ENCODE results near the gene AMELX. TPM values are rescaled to one million over a fixed set of nuclear protein-coding genes. Genes with fewer than 3 reads are reported as not detected.

Gene AMELX
- total RNA-seq, 1 donor from 2014 or later, result not detected

DNA sequence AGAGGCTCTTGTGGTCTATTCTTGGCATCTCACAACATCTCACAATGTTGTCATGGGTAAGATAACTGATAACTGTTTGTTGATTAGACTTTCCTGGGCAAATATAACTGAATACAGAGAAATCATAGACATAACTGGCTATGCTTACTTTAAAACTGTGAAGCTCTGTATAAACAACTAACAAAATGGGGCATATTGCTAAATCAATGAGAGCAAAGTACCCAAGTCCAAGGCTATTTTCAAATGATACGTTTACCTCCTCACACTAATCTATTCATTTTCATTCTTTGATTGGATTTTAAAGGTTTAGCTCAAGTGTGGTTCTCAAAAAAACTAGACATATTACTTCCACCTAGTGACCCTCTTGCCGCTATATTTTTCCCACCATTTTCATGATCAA is 38.6 kb downstream of the AMELX start:
- intact Hi-C loops (cut with DNase I), result no loop called here
- Histone ChIP-seq H3K9me3 (no peaks in the 10 kb centered on the region), H3K4me3 (no peak overlapping the region), H3K27ac (no peak overlapping the region), H3K4me1 (no peaks in the 10 kb centered on the region), H3K36me3 (no peaks in the 10 kb centered on the region), H3K27me3 (no peaks in the 10 kb centered on the region)
- TF ChIP-seq POLR2A (IDR thresholded peaks at IDR 0.05), result no peak
- TF ChIP-seq, protein P1, sequence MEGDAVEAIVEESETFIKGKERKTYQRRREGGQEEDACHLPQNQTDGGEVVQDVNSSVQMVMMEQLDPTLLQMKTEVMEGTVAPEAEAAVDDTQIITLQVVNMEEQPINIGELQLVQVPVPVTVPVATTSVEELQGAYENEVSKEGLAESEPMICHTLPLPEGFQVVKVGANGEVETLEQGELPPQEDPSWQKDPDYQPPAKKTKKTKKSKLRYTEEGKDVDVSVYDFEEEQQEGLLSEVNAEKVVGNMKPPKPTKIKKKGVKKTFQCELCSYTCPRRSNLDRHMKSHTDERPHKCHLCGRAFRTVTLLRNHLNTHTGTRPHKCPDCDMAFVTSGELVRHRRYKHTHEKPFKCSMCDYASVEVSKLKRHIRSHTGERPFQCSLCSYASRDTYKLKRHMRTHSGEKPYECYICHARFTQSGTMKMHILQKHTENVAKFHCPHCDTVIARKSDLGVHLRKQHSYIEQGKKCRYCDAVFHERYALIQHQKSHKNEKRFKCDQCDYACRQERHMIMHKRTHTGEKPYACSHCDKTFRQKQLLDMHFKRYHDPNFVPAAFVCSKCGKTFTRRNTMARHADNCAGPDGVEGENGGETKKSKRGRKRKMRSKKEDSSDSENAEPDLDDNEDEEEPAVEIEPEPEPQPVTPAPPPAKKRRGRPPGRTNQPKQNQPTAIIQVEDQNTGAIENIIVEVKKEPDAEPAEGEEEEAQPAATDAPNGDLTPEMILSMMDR (IDR thresholded peaks at IDR 0.05), result no peak
- TF ChIP-seq POLR2AphosphoS5 (IDR thresholded peaks at IDR 0.05; ENCODE audit: insufficient read depth in 1 of 2, low read depth in 1 of 2), result no peak
- DNase-seq (ENCODE audit: extremely low spot score in 2 of 2), result no peak

DNA sequence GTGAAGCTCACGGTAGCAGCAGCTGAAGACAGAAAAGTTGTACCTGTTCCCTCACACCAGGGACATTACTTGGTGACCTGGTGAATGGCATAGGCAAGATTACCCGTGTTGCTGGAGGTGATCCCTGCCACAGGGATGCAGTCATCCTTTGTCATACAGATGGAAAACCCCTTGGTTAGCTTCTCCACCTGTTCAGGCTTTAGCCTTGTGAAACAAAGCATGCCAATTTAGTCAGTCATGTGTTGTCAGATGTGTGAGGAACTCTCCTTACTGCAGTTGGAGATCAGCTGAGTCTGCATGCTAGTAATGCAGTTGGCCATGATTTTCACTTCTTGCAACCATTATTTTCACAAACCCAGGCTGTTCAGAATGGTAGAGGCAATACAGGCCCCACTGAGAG is 41.0 kb downstream of the AMELX start:
- H3K36me3 ChIP-seq, result no peaks in the 10 kb centered on the region
- H3K27me3 ChIP-seq, result no peaks in the 10 kb centered on the region
- H3K4me3 ChIP-seq, result no peak overlapping the region
- H3K27ac ChIP-seq, result no peak overlapping the region
- TF ChIP-seq, protein P1 (IDR thresholded peaks at IDR 0.05), result no peak
- no peak for TF ChIP-seq POLR2A (IDR thresholded peaks at IDR 0.05)
- TF ChIP-seq POLR2AphosphoS5 (IDR thresholded peaks at IDR 0.05; ENCODE audit: insufficient read depth in 1 of 2, low read depth in 1 of 2), result no peak
- H3K9me3 ChIP-seq, result no peaks in the 10 kb centered on the region
- intact Hi-C loops (cut with DNase I), result no loop called here
- no peak for DNase-seq (ENCODE audit: extremely low spot score in 2 of 2)
- no peaks in the 10 kb centered on the region for H3K4me1 ChIP-seq

DNA sequence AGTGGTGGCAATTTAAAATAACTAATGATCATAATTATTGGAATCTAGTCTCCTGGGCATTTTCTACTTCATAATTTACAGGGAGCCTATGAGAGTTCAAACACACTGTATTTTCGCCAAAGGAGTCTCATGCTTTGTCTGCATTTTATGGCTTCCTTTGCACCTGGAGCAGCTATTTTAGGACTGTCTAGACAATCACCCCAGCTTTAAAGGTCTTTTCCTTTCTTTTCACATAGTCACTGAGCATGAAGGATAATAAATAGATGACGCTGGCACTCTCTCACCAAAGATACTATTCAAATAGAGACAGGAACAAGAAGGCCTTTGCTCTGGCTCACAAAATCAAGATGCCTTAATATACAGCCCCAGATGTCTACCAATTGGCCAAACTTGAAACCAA is 43.0 kb downstream of the AMELX start:
- Histone ChIP-seq H3K4me3 (no peak overlapping the region), H3K27me3 (no peaks in the 10 kb centered on the region), H3K4me1 (no peaks in the 10 kb centered on the region), H3K27ac (no peak overlapping the region), H3K9me3 (no peaks in the 10 kb centered on the region), H3K36me3 (no peaks in the 10 kb centered on the region)
- TF ChIP-seq POLR2A (IDR thresholded peaks at IDR 0.05), result no peak
- TF ChIP-seq, protein P1 (IDR thresholded peaks at IDR 0.05), result no peak
- no peak for TF ChIP-seq POLR2AphosphoS5 (IDR thresholded peaks at IDR 0.05; ENCODE audit: insufficient read depth in 1 of 2, low read depth in 1 of 2)
- DNase-seq (ENCODE audit: extremely low spot score in 2 of 2), result no peak
- intact Hi-C loops (cut with DNase I), result no loop called here

DNA sequence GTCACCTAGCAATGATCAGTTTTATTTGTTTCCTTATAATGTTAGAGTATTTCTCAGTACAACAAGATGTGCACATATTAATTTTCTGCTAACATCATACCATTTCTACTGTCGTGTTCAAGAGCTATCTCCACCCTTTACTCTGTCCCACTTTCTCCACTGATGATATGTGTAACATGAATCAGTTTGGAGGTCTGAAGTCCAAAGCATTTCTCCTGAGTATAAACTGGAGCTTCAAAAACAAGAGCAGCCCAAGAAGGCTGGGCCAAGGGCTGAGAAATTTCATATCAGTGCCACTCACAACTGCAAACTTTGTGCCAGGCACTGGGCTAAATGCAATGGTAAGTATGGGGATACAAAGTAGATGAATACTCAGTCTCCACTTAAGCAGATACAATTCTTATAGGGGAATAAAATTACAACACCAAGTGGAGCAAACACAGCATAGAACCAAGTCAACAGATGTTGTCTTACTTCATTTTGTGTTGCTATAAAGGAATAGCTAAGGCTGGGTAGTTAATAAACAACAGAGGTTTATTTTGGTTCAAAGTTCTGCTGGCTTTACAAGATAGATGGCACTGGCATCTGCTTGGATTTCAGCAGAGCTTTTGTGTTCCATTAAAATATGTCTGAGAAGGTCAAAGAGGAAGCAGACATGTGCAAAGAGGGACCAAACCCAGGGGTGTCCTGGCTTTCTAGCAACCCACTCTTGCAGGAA is 44.2 kb downstream of the AMELX start:
- DNase-seq (ENCODE audit: extremely low spot score in 2 of 2), result no peak
- H3K4me1 ChIP-seq, result no peaks in the 10 kb centered on the region
- H3K36me3 ChIP-seq, result no peaks in the 10 kb centered on the region
- H3K27me3 ChIP-seq, result no peaks in the 10 kb centered on the region
- H3K27ac ChIP-seq, result no peak overlapping the region
- no peak overlapping the region for H3K4me3 ChIP-seq
- no peaks in the 10 kb centered on the region for H3K9me3 ChIP-seq
- no peak for TF ChIP-seq POLR2AphosphoS5 (IDR thresholded peaks at IDR 0.05; ENCODE audit: insufficient read depth in 1 of 2, low read depth in 1 of 2)
- intact Hi-C loops (cut with DNase I), result no loop called here

DNA sequence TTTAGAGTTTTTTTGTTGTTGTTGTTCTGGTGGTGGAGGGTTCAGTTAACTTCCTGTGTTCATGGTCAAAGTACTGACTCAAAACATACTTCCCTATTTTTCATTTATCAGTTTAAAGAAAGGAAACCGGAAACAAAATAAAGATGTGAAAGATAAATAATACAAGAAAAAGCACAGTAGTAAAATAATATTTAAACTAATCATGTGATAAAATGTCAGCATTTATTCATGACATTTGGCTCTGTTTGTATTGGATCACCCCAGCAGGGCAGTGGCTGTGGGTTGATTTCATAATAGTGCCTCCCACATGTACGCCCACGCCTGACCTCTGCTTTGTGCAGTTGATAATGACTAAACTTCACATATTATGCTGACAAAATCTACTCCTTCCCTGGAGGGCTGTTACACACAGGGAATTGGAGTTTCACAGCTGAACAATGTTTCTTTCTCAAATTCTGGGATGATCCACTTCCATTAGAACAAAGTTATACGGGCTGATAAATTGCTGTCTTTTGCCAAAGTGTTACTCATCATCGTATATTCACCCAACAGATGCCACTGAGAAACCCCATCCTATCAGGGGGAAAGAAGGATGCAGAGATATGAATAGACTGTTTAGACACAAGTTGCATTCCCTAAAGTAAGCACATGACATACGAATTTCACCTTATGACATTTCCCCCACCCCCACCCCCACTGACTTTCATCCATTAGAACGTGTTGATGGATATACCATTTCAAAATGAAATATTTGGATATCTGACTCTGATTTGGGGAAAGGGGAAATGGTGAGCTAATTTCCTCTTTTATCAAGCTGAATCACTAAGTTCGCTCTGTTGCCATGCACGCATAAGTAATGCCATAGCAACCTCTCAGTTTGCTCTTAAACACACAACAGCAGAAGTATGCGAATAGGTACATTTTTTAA is 48.3 kb downstream of the AMELX start:
- Histone ChIP-seq H3K9me3 (no peaks in the 10 kb centered on the region), H3K36me3 (no peaks in the 10 kb centered on the region), H3K27ac (no peak overlapping the region), H3K4me3 (no peak overlapping the region), H3K4me1 (no peaks in the 10 kb centered on the region), H3K27me3 (no peaks in the 10 kb centered on the region)
- DNase-seq (ENCODE audit: extremely low spot score in 2 of 2), result no peak
- TF ChIP-seq, protein P1 (IDR thresholded peaks at IDR 0.05), result no peak
- intact Hi-C loops (cut with DNase I), result no loop called here
